ENCODE results near the gene DUSP18.

DNA sequence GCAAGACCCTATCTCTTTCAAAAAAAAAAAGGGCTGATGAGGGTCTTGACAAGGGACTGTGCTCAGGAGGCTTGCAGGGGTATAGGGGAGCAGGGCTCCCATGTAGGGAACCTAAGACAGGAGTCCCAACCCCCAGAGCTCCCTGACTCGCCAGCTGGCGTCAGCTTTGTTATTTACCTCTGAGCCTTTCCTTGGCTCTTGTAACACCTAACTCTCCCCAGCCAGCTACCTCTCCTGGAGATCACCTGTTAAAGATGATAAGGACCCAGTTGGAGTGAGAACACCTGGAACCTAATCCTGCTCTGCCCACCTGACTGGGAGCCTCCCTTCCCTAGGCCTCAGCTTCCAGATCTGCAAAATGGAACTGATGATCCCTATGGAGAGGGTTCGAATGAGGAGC is 18.9 kb downstream of the DUSP18 start:
- TF ChIP-seq RXRA (IDR thresholded peaks at IDR 0.05; ENCODE audit: borderline replicate concordance, low read depth) (no peak), USF2 (IDR thresholded peaks at IDR 0.05; ENCODE audit: borderline replicate concordance, low read depth, low read length) (no peak), RFX5 (IDR thresholded peaks at IDR 0.05; ENCODE audit: low read length) (no peak), RCOR1 (IDR thresholded peaks at IDR 0.05; ENCODE audit: low read length) (no peak), RAD21 (IDR thresholded peaks at IDR 0.05; ENCODE audit: low read length) (no peak), TAF1 (IDR thresholded peaks at IDR 0.05; ENCODE audit: borderline replicate concordance, low read depth, low read length) (no peak), SIN3A (IDR thresholded peaks at IDR 0.05; ENCODE audit: borderline replicate concordance, low read depth, low read length) (no peak), POLR2AphosphoS5 (IDR thresholded peaks at IDR 0.05; ENCODE audit: low read depth, low read length) (no peak), EZH2phosphoT487 (IDR thresholded peaks at IDR 0.05; ENCODE audit: borderline replicate concordance, low read depth) (no peak), MAX (IDR thresholded peaks at IDR 0.05; ENCODE audit: low read depth) (no peak)
- TF ChIP-seq, protein P1, sequence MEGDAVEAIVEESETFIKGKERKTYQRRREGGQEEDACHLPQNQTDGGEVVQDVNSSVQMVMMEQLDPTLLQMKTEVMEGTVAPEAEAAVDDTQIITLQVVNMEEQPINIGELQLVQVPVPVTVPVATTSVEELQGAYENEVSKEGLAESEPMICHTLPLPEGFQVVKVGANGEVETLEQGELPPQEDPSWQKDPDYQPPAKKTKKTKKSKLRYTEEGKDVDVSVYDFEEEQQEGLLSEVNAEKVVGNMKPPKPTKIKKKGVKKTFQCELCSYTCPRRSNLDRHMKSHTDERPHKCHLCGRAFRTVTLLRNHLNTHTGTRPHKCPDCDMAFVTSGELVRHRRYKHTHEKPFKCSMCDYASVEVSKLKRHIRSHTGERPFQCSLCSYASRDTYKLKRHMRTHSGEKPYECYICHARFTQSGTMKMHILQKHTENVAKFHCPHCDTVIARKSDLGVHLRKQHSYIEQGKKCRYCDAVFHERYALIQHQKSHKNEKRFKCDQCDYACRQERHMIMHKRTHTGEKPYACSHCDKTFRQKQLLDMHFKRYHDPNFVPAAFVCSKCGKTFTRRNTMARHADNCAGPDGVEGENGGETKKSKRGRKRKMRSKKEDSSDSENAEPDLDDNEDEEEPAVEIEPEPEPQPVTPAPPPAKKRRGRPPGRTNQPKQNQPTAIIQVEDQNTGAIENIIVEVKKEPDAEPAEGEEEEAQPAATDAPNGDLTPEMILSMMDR (IDR thresholded peaks at IDR 0.05): no peak
- TF ChIP-seq, protein P2, sequence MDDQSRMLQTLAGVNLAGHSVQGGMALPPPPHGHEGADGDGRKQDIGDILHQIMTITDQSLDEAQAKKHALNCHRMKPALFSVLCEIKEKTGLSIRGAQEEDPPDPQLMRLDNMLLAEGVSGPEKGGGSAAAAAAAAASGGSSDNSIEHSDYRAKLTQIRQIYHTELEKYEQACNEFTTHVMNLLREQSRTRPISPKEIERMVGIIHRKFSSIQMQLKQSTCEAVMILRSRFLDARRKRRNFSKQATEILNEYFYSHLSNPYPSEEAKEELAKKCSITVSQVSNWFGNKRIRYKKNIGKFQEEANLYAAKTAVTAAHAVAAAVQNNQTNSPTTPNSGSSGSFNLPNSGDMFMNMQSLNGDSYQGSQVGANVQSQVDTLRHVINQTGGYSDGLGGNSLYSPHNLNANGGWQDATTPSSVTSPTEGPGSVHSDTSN (IDR thresholded peaks at IDR 0.05): no peak
- TF ChIP-seq, protein P3, sequence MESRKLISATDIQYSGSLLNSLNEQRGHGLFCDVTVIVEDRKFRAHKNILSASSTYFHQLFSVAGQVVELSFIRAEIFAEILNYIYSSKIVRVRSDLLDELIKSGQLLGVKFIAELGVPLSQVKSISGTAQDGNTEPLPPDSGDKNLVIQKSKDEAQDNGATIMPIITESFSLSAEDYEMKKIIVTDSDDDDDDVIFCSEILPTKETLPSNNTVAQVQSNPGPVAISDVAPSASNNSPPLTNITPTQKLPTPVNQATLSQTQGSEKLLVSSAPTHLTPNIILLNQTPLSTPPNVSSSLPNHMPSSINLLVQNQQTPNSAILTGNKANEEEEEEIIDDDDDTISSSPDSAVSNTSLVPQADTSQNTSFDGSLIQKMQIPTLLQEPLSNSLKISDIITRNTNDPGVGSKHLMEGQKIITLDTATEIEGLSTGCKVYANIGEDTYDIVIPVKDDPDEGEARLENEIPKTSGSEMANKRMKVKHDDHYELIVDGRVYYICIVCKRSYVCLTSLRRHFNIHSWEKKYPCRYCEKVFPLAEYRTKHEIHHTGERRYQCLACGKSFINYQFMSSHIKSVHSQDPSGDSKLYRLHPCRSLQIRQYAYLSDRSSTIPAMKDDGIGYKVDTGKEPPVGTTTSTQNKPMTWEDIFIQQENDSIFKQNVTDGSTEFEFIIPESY (IDR thresholded peaks at IDR 0.05; ENCODE audit: borderline replicate concordance, low read depth): no peak
